GM18909 (cell line): ENCODE measurements around the gene SNTG2.
"Not testable (repeated sequence)": the region's sequence is repeated elsewhere in the genome, so short reads cannot be mapped to it uniquely, and the experiment has no call there.

Experiments
- ATAC-seq: cut with Tn5 transposase; IDR thresholded peaks from one replicate; pipeline ENCODE4 v1.9.1; 2021; ENCODE audit warnings: mild to moderate bottlenecking; ENCODE audit not compliant: unreplicated experiment, poor library complexity

The SNTG2 gene

DNA sequence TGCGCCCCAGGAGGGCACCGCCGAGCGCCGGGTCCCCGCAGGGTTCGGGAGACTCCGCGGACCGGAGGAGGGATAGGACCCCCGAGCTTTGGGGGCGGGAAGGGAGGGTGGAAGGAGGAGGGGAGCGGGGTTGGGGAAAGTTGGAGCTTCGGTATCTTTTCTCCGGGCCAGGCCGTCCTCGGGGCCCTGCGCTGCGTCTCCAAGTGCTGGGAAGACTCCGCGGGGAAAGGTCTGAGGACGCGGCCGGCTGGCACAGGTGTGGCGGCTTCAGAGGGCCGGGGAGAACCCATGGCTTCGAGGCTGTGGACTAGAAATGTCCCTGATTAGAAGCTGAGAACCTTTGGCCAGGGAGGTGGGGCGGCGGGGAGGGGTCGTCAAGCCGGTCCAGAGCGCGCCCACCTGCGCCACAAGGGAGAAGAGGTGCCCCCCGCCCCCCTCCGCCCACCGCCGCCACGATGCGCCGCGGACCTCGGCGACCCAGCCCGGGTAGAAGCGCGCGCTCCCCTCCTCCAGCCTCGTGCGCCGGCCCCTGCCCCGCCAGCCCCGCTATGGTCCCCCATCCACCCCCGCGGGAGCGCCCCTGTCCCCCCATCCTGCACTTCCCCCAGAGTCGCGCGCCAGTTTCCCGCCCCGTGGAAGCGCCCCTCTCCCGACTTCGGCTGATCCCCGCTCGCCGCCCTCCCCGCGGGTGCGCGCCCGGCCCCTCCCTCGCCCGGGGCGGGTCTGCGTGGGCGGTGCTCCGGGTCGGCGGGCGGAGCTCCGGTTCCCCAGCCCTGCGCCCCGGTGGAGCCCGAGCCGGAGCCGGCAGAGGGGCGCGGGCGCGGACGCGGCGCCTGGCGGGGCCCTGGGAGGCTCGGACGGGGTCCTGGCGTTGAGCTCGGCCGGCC, at the start of gene SNTG2:
TSS of gene SNTG2 (plus strand) at position 770 of the 887 bp plus-strand sequence. CDS start 148 bp downstream, outside the sequence.
- no peak for ATAC-seq

DNA sequence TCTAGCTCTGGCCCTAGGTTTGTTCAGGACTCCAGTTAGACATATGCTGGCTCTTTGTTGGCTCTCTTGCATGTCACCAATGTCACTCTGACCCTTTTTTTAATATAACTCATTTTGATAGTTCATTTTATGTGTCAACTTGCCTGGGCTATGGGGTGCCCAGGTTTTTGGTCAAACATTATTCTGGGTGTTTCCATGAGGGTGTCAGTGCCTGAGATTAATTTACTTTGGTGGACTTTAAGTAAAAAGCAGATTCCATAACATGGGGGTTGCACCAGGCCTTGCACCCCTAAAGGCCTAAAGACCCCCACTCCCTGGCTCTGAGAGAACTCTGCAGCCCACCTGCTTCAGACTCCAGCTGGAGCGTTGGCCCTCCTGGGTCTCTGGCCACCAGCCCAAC, 48.1 kb upstream of the SNTG2 start:
- no peak for ATAC-seq

DNA sequence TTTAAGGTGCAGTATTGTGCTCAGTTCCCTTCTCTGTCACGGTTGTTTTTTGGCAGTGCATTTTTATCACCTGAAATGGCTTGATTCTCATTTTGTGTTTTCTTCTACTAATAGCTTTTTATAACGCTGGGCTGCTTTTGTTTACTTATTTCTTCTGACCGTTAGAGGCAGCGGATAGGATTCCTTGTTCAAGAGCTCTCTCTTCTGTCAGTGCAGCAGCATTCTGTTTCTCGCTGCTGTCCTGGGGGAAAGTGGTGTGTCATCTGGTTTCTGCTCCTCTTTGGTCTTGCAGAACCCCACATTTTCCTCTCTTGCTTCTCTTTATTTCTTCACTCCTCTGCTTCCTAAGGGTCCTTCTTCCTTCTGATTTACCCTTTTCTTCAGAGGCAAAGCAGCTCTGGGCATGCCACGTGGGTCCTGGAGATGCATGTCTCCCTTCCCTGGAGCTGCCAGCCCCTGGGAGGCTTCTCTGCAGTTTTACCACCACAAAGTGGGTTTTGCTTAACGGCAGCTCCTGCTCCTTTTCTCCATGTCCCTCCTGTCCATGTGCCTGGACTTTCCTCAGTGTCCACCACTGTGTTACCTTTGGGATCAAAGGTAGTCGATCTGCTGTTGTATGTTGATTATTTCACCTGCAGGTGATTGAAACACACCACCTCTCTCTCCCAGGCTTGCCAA, 47.3 kb upstream of the SNTG2 start:
- no peak for ATAC-seq

DNA sequence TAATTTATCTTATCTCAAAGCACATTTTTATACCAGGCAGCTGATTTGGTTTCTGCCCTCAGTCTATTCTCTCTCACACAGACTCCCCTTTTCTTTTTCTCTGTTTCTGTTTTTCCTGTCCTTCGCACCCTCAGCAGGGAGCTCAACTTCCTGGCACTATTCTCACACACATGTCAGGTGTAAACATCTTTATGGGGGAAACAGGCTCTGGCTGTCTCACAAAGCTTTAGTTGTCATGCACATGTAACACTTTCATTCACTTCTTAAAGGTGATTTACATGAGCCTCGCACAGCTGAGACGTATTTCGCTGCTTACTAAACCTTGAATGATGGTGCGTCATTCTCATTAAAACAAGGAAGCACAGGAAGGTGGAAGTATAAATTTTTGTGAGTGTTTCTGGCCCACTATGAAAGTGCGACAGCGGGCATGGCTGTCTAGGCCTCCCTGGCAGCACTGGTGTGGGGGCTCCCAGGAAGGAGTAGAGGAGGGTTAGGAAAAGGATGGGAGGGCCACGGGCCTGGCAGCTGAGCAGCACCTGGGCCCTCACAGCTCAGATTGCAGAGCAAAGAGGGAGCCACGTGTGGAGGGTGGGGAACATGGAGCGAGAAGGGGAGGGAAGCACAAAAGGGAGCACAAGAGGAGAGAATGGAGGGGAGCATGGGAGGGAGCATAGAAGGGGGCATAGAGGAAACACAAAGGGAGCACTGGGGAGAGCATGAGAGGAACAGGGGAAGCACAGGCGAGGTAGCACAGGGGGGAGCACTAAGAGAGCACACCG, 46.2 kb upstream of the SNTG2 start:
- no peak for ATAC-seq

DNA sequence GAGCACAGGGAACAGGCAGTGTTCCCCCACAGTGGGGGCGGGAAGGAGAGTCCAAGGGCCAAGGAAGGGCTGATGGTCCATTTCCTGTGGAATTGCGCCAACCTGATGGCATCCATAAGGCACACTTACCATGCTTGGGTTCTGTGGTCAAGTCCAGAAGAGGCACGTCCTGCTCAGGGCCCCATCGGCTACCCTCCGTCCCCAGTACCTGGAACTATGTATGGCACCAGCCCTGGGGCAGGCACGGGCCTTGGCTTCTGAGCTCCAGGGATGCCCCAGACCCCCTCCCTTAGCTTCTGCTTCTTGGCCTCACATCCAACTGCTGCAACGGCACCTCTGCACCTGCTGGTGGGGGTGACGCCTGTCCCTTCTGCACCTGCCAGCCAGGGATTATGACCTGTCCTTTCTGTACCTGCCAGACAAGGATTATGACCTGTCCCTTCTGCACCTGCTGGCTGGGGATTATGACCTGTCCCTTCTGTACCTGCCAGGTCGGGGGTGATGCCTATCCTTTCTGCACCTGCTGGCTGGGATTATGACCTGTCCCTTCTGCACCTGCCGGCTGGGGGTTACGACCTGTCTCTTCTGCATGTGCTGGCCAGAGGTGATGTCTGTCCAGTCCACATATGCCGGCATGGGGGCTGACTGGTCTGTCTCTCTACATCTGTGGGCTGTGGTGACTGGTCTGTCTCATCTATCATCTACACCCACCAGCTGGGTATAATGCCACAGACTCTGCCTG, 45.4 kb upstream of the SNTG2 start:
- no peak for ATAC-seq

DNA sequence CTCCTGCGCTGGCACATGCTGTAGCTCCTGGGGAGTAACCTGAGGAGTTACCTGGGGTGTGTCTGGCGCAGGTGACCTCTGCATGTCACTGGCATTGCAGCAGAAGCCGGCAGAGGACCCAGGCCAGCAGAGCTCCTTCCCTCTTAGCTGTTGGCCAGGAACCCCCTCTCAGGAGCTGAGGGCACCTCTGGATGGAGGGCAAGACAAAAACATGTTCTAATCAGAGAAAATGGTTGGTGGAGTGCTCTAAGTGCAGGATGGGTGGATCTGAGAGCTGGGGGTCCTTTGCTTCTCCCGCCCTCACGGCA, 44.9 kb upstream of the SNTG2 start:
- ATAC-seq: no peak

DNA sequence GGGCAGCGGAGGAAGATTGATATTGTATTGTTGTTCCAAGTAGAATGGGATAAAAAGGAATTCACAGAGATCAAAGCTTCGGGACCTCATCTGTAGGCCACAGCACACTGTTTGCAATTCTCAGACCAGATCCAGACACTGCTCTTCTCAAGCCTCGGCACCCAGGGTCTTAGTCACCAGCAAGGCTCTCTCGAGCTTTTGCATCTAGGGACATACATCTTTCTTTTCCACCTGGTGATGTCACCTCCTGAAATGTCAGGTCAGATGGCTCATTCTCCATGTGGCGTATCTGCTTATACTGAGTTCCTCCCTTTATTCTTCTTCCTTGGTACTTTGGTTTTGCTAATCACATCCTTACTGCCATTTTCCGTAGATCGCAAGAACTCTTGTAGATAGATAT, 42.9 kb upstream of the SNTG2 start:
- no peak for ATAC-seq

DNA sequence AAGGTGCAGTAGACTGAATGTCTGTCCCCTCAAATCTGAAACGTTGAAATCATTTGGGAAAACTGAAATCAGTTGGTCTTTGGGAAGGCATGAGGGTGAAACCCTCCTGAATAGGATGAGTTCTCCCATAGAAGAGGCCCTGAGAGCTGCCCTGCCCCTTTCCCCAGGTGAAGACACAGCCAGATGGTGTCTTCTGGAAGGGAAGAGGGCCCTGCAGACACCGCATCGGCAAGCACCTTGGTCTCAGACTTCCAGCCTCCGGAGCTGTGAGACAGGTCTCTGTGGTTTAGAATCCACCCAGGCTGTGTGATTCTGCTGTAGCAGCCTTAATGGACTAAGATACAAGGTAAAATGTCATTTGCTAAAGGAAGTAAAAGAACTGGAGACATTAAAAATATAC, 42.1 kb upstream of the SNTG2 start:
- ATAC-seq: no peak

DNA sequence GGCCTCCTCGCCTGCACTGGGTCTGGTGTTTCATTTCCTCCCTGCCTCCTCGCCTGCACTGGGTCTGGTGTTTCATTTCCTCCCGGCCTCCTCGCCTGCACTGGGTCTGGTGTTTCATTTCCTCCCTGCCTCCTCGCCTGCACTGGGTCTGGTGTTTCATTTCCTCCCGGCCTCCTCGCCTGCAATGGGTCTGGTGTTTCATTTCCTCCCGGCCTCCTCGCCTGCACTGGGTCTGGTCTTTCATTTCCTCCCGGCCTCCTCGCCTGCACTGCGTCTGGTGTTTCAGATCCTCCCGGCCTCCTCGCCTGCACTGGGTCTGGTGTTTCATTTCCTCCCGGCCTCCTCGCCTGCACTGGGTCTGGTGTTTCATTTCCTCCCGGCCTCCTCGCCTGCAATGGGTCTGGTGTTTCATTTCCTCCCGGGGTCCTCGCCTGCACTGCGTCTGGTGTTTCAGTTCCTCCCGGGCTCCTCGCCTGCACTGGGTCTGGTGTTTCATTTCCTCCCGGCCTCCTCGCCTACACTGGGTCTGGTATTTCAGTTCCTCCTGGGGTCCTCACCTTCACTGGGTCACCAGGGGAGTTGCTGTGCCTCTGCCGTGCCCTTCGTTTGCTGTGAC, 40.8 kb upstream of the SNTG2 start:
- not testable (repeated sequence) for ATAC-seq

DNA sequence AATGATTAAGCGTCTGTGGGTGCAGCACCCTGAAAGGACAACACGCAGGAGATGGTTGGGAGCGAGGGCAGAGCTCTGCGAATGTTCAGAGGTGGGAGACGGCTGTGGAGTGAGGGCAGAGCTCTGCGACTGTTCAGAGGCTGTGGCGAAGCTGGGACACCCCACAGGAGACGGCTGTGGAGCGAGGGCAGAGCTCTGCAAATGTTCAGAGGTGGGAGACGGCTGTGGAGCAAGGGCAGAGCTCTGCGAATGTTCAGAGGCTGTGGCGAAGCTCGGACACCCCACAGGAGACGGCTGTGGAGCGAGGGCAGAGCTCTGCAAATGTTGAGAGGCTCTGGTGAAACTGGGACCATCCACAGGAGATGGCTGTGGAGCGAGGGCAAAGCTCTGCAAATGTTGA, 40.0 kb upstream of the SNTG2 start:
- ATAC-seq: no peak

DNA sequence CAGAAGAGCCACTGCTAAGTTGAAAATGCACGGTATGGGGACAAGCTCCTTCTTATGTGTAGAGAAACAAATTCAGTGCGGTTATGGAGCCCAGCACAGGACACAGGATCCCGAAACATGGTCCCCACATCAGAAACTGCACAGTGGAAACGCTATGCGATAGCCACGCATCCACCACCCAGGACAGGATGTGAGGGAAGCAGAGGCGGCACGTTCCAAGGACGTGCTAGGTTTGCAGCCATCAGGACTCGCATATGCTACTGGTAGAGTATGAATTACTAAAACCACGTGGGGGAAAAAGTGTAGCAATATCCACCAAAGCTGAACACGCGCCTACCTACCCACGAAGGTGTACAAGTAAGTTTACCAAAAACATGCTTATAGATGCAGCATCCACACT, 34.7 kb upstream of the SNTG2 start:
- ATAC-seq: no peak

DNA sequence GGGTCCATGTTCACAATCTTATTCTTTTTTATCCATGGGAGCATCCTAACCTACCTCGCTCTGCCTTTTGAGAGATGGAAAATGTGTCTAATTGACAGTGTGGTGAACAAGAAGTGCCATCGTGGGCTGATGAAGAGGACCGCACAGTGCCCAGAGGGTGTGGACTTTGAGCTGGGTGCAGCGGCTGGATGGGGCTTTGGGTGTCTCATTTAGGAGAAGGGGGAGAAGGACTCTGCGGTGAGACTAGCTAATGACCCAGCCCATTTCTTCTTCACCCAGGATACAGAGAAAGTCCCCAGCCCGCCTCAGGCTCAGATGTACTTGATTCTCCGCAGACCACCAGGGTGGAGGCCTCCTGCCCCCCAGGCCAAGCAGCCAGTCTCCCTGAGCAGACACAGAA, 33.7 kb upstream of the SNTG2 start:
- ATAC-seq: no peak

DNA sequence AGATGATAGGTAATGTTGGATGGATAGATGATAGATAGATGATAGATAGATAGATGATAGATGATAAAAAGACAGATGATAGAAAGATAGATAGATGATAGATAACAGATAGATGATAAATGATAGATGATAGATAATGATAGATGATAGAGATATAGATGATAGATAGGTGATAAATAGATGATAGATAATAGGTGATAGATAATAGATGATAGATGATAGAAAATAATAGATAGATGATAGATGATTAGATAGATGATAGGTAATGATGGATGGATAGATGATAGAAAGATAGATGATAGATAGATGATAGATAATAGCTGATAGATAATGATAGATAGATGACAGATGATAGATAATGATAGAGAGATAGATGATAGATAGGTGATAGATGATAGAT, 31.0 kb upstream of the SNTG2 start:
- no peak for ATAC-seq

DNA sequence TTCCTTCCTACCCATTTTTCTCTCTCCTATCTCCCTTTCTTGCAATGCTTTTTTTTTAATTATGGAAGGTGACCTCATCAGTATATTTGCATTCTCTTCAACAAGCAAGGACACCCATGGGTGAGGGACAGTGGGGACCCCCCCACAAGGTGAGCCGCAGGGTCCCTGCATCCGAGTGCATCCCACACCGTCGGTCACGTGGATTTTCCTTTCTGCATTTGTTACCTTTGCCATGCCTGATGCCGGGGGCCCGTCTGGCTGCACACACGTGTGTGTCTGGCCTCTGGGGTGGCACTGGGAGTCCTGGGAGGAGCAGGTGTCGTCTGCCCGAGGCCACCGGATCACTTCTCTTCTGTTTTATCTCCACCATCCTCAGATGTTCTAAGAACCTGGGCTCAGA, 30.1 kb upstream of the SNTG2 start:
- ATAC-seq: no peak

DNA sequence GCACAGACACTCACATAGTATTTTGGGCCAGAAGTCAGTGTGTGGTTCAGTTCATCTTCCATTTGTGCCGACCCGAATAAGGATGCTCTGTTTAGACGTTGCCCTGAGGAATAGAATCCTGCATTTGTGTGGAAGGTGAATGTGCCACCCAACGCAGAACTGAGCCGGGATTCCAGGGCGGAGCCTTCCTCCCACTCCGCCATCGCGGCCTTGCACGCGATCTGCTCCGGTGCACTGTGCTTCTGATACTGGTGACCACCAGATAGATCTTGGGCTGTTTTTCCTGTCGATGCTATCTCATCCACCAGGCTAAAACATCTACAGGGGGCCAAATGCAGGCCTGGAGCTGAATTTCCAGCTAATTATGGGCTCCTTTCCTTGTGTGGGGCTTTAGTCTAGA, 29.6 kb upstream of the SNTG2 start:
- no peak for ATAC-seq

DNA sequence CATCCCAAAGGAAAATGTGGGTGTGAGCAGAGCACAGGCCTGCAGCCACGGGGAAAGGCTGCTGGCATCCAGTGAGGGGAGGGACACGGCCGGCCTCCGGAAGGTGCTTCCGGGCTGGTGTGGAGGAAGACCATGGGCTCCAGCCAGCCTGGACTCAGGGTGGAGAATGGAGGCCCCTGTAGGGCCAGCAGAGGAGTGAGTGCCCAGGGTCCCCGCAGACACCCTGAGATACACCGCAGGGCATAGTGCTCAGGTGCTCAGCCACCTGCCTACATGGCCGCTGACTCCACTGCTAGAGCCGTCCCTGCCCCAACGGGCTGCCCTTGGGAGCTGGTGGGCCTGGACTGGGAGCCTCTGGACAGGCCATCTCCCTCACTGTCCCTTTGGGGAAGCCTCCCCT, 28.5 kb upstream of the SNTG2 start:
- no peak for ATAC-seq

DNA sequence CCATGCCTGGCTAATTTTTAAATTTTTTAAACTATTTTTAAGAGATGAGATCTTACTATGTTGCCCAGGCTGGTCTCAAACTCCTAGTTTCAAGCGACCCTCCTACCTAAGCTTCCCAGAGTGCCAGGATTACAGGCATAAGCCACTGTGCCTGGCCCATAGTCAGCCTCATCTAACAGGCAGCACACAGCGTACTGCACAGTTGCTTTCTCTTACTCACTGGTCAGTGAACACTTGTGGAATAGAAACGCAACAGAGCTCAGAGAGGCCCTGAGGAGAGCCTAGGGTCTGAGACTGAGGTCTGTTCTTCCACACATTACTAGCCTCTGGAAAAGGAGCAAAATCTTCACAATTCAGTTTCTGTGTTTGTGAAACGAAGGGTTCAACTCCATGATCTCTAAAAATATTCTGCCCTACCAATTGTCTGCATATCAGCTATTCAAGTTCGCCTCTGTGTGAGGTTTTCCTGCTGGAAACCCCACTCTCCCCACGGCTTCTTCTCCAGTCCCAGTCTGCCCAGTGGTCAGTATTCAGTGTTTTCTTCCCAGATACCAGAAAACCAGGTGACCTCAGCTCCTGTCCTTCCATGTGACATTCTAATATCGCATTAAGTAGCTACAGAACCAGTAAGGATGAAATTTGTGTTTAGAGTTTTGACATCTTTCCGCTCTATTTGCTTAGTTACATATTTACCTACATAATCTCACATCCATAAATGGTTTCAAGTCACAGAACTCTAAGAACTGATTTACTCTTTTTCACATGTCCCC, 26.6 kb upstream of the SNTG2 start:
- no peak for ATAC-seq

DNA sequence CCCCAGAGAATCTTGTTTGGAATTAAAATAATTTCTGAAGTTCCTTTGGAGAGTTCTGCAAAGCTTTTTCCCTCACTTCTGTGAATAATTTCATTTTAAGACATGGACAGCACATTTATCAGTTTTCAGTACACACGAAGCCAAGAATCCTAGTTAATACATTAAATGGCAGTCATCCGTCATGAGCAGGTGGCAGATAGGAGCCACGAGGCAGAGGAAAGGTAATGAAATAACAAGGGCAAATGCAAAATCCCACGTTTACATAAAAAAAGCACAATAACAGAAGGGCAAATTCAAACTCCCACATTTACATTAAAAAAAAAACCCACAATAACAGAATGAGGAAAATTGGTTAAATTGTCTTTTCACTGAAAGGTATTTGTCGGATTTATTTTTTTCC, 25.9 kb upstream of the SNTG2 start:
- ATAC-seq: no peak

DNA sequence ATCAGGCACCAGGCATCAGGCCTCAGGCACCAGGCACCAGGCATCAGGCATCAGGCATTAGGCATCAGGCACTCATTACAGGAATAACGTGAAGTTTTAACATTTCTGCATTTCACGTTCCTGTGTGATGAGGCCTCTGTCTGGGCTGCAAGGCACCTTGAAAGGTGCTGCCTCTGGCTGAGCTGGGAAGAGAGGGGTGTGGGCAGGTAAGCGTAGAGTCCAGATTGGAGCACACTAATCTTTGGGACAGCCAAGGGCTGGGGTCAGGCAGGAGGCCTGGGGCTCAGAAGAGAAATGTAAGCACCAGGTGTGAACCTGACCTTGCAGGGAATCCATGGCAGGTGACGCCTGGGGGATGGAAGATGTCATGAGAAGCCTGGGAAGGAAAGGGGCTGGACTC, 25.3 kb upstream of the SNTG2 start:
- ATAC-seq: no peak
